GM23248 (cell line): ENCODE measurements around the gene POPDC3.
"Not testable (repeated sequence)": the region's sequence is repeated elsewhere in the genome, so short reads cannot be mapped to it uniquely, and the experiment has no call there.

Source experiments
- EZH2 ChIP-seq: fragments of 200-600 bp; sonication (generic); IDR thresholded peaks from 2 replicates; pipeline ENCODE4 v1.6.1; 2018; ENCODE audit warnings: antibody characterized with exemption, mild to moderate bottlenecking; ENCODE audit not compliant: insufficient read depth, poor library complexity, severe bottlenecking
- EZH2phosphoT487 ChIP-seq: fragments of 200-600 bp; sonication (generic); IDR thresholded peaks from 2 replicates; pipeline ENCODE4 v1.6.1; 2018; ENCODE audit warnings: antibody characterized with exemption, moderate library complexity, mild to moderate bottlenecking, low read depth; ENCODE audit not compliant: insufficient read depth

GRCh38 chr6:105219218-105219617 lies 39.4 kb upstream of the POPDC3 start:
- not testable (repeated sequence) for TF ChIP-seq EZH2, EZH2phosphoT487
